HepG2 (cell line): ENCODE data around the gene SWSAP1. TPM values are rescaled to one million over a fixed set of nuclear protein-coding genes. Genes with fewer than 3 reads are reported as not detected.

Experiments used
- EHMT2 ChIP-seq: fragments of 200-600 bp; sonication (generic); IDR thresholded peaks from 2 replicates; pipeline ENCODE4 v1.7.0; 2017; ENCODE audit warnings: antibody characterized with exemption, low read depth, low read length, borderline replicate concordance
- ETV5 ChIP-seq: IDR thresholded peaks from 2 replicates; pipeline ENCODE4 v1.6.1; 2018; ENCODE audit warnings: missing biosample characterization, missing genetic modification reagents, inconsistent platforms, borderline replicate concordance
- RFXANK ChIP-seq: IDR thresholded peaks from 2 replicates; pipeline ENCODE4 v1.6.1; 2016
- TOPORS ChIP-seq: sonication (generic); formaldehyde crosslinking; IDR thresholded peaks from 2 replicates; pipeline ENCODE4 v1.8.0; 2023; ENCODE audit warnings: mild to moderate bottlenecking, missing genetic modification reagents
- ZSCAN29 ChIP-seq: sonication (generic); formaldehyde crosslinking; conservative IDR thresholded peaks from 2 replicates; pipeline ENCODE4 v1.4.0; 2020; ENCODE audit warnings: mild to moderate bottlenecking, missing genetic modification reagents
- polyA plus RNA-seq, 8 experiments: library from polyadenylated mRNA; depleted of rRNA in 3 of 8; stranded (reverse) in 7 of 8; unstranded in 1 of 8; fragments of >200 nt; fragmentation: Illumina TruSeq in 4 of 8; extraction: Trizol in 4 of 8; gene quantifications; 2 replicates each; pipeline versions ENCODE4 v1.2.1 to v1.2.3, GENCODE V29; 2011 to 2016; ENCODE audit warnings: low read depth in 4 of 8, missing spikeins in 1 of 8, mixed read lengths in 1 of 8; ENCODE audit not compliant: insufficient read depth in 1 of 8
- total RNA-seq, 5 experiments: library from RNA; depleted of rRNA; stranded (reverse); fragments of >200 nt; fragmentation: Illumina TruSeq; extraction: Trizol; gene quantifications; 2 replicates each; pipeline ENCODE4 v1.2.3, GENCODE V29; 2016; ENCODE audit warnings: low read depth in 1 of 5
- TF ChIP-seq, protein P1 (sequence below): sonication (generic); formaldehyde crosslinking; IDR thresholded peaks from 2 replicates; pipeline ENCODE4 v1.5.0; 2020; ENCODE audit warnings: missing genetic modification reagents
- TF ChIP-seq, protein P2 (sequence below): sonication (generic); formaldehyde crosslinking; IDR thresholded peaks from 2 replicates; pipeline ENCODE4 v1.5.0; 2020; ENCODE audit warnings: missing genetic modification reagents
- TF ChIP-seq, protein P3 (sequence below): sonication (generic); formaldehyde crosslinking; IDR thresholded peaks from 2 replicates; pipeline ENCODE4 v1.8.0; 2022; ENCODE audit warnings: mild to moderate bottlenecking, missing genetic modification reagents, moderate library complexity
- TF ChIP-seq, protein P4 (sequence below): sonication (generic); formaldehyde crosslinking; conservative IDR thresholded peaks from 2 replicates; pipeline ENCODE4 v1.5.0; 2020; ENCODE audit warnings: missing genetic modification reagents
- TF ChIP-seq, protein P5 (sequence below): sonication (generic); formaldehyde crosslinking; IDR thresholded peaks from 2 replicates; pipeline ENCODE4 v1.5.0; 2020; ENCODE audit warnings: mild to moderate bottlenecking, missing genetic modification reagents, borderline replicate concordance
- TF ChIP-seq, protein P6 (sequence below): sonication (generic); formaldehyde crosslinking; IDR thresholded peaks from 2 replicates; pipeline ENCODE4 v1.5.0; 2020; ENCODE audit warnings: mild to moderate bottlenecking, missing genetic modification reagents, borderline replicate concordance
- TF ChIP-seq, protein P7 (sequence below): sonication (generic); formaldehyde crosslinking; IDR thresholded peaks from 2 replicates; pipeline ENCODE4 v1.5.1; 2020; ENCODE audit warnings: missing genetic modification reagents, mild to moderate bottlenecking, borderline replicate concordance

The SWSAP1 gene
- total and polyA plus RNA-seq, 2 of the 13 experiments (the other 11 are each of a cell fraction or from before 2014, with no cell fraction given), result 2.7 to 3.3 TPM

DNA sequence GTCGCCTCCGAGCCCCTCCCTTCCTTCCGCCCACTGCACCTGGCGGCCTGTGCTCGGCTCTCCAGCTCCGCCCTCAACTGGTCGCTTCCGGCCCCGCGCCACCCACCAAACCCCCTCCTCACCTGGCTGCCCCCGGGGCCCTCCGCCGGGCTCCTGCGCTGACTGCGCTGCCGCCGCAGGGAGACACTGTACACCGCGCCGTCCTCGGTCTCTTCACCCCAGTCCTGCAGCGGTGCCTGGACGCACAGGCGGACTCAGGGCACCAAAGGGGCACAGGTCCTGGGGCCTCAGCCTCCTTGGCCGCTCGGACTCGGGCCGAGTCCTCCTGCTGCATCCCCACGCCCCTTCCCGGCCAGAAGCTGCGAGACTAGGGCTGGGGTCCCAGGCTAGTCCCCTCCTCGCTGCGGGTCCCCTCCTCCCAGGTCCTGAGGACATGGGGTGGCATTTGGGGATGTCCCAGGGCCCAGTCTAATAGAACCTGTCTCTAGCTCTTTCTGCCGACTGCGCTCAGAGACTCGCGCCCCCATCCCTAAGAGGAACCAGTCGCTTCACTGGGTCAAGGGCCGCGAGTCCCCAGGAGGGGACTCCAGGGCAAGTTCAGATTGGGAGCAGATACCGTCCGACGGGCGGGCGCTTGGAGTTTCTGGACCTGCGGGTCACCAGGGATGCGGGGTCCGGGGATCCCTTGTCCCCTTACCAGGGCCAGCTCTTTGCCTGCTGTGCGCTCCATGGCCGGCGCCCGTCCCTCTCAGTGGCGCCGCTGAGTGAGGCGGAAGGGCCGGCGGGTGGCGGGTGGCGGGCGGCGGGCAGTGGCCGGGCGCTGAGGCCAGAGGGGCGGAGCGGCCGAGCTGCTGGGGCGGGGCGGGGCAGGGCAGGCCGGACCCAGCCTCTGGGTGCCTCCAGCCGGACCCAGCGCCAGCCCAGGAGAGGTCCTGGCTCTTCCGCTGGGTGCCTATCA, 44.4 kb downstream of the SWSAP1 start, which contains the start of gene RGL3 (continued):
- TF ChIP-seq EHMT2 (no peak), RFXANK (CRISPR knock-in tag) (no peak), ETV5 (peak; percentile 57; the same call in 1 of the 2 replicates), TOPORS (CRISPR knock-in tag) (no peak), ZSCAN29 (CRISPR knock-in tag) (no peak)
- TF ChIP-seq, protein P1, sequence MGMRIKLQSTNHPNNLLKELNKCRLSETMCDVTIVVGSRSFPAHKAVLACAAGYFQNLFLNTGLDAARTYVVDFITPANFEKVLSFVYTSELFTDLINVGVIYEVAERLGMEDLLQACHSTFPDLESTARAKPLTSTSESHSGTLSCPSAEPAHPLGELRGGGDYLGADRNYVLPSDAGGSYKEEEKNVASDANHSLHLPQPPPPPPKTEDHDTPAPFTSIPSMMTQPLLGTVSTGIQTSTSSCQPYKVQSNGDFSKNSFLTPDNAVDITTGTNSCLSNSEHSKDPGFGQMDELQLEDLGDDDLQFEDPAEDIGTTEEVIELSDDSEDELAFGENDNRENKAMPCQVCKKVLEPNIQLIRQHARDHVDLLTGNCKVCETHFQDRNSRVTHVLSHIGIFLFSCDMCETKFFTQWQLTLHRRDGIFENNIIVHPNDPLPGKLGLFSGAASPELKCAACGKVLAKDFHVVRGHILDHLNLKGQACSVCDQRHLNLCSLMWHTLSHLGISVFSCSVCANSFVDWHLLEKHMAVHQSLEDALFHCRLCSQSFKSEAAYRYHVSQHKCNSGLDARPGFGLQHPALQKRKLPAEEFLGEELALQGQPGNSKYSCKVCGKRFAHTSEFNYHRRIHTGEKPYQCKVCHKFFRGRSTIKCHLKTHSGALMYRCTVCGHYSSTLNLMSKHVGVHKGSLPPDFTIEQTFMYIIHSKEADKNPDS, result no peak
- TF ChIP-seq, protein P2, sequence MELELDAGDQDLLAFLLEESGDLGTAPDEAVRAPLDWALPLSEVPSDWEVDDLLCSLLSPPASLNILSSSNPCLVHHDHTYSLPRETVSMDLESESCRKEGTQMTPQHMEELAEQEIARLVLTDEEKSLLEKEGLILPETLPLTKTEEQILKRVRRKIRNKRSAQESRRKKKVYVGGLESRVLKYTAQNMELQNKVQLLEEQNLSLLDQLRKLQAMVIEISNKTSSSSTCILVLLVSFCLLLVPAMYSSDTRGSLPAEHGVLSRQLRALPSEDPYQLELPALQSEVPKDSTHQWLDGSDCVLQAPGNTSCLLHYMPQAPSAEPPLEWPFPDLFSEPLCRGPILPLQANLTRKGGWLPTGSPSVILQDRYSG (CRISPR knock-in tag), result no peak
- TF ChIP-seq, protein P3, sequence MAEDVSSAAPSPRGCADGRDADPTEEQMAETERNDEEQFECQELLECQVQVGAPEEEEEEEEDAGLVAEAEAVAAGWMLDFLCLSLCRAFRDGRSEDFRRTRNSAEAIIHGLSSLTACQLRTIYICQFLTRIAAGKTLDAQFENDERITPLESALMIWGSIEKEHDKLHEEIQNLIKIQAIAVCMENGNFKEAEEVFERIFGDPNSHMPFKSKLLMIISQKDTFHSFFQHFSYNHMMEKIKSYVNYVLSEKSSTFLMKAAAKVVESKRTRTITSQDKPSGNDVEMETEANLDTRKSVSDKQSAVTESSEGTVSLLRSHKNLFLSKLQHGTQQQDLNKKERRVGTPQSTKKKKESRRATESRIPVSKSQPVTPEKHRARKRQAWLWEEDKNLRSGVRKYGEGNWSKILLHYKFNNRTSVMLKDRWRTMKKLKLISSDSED (CRISPR knock-in tag), result no peak
- TF ChIP-seq, protein P4, sequence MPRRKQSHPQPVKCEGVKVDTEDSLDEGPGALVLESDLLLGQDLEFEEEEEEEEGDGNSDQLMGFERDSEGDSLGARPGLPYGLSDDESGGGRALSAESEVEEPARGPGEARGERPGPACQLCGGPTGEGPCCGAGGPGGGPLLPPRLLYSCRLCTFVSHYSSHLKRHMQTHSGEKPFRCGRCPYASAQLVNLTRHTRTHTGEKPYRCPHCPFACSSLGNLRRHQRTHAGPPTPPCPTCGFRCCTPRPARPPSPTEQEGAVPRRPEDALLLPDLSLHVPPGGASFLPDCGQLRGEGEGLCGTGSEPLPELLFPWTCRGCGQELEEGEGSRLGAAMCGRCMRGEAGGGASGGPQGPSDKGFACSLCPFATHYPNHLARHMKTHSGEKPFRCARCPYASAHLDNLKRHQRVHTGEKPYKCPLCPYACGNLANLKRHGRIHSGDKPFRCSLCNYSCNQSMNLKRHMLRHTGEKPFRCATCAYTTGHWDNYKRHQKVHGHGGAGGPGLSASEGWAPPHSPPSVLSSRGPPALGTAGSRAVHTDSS (CRISPR knock-in tag), result no peak
- TF ChIP-seq, protein P5, sequence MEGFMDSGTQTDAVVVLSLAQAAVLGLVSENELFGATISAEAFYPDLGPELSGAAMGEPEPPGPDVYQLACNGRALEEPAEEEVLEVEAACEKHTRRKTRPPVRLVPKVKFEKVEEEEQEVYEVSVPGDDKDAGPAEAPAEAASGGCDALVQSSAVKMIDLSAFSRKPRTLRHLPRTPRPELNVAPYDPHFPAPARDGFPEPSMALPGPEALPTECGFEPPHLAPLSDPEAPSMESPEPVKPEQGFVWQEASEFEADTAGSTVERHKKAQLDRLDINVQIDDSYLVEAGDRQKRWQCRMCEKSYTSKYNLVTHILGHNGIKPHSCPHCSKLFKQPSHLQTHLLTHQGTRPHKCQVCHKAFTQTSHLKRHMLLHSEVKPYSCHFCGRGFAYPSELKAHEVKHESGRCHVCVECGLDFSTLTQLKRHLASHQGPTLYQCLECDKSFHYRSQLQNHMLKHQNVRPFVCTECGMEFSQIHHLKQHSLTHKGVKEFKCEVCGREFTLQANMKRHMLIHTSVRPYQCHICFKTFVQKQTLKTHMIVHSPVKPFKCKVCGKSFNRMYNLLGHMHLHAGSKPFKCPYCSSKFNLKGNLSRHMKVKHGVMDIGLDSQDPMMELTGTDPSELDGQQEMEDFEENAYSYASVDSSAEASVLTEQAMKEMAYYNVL, result 0 out of 2 replicates have a peak, but pooled peaks have one; percentile 28
- TF ChIP-seq, protein P6, sequence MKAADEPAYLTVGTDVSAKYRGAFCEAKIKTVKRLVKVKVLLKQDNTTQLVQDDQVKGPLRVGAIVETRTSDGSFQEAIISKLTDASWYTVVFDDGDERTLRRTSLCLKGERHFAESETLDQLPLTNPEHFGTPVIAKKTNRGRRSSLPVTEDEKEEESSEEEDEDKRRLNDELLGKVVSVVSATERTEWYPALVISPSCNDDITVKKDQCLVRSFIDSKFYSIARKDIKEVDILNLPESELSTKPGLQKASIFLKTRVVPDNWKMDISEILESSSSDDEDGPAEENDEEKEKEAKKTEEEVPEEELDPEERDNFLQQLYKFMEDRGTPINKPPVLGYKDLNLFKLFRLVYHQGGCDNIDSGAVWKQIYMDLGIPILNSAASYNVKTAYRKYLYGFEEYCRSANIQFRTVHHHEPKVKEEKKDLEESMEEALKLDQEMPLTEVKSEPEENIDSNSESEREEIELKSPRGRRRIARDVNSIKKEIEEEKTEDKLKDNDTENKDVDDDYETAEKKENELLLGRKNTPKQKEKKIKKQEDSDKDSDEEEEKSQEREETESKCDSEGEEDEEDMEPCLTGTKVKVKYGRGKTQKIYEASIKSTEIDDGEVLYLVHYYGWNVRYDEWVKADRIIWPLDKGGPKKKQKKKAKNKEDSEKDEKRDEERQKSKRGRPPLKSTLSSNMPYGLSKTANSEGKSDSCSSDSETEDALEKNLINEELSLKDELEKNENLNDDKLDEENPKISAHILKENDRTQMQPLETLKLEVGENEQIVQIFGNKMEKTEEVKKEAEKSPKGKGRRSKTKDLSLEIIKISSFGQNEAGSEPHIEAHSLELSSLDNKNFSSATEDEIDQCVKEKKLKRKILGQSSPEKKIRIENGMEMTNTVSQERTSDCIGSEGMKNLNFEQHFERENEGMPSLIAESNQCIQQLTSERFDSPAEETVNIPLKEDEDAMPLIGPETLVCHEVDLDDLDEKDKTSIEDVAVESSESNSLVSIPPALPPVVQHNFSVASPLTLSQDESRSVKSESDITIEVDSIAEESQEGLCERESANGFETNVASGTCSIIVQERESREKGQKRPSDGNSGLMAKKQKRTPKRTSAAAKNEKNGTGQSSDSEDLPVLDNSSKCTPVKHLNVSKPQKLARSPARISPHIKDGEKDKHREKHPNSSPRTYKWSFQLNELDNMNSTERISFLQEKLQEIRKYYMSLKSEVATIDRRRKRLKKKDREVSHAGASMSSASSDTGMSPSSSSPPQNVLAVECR (CRISPR knock-in tag), result peak; percentile 18; the same call in 1 of the 2 replicates
- TF ChIP-seq, protein P7, sequence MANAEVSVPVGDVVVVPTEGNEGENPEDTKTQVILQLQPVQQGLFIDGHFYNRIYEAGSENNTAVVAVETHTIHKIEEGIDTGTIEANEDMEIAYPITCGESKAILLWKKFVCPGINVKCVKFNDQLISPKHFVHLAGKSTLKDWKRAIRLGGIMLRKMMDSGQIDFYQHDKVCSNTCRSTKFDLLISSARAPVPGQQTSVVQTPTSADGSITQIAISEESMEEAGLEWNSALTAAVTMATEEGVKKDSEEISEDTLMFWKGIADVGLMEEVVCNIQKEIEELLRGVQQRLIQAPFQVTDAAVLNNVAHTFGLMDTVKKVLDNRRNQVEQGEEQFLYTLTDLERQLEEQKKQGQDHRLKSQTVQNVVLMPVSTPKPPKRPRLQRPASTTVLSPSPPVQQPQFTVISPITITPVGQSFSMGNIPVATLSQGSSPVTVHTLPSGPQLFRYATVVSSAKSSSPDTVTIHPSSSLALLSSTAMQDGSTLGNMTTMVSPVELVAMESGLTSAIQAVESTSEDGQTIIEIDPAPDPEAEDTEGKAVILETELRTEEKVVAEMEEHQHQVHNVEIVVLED, result no peak
